ENCODE measurements around the gene FARSB. TPM values are rescaled to one million over a fixed set of nuclear protein-coding genes. Genes with fewer than 3 reads are reported as not detected.

Gene FARSB
- total and polyA plus RNA-seq, 5 experiments from 2014 or later = 15.8 to 34.2 (median 28.2) TPM

- peaks cover 31 to 74% (median 59%) of the 10 kb centered on the region in 4 donors for H3K4me1 Mint-ChIP-seq
- POLR2A ChIA-PET = no interaction called here
- DNase-seq (no peak), ATAC-seq (no peak)
- H3K36me3 Mint-ChIP-seq = peaks cover 0 to 19% (median 3%) of the 10 kb centered on the region in 3 donors
- H3K27me3 Mint-ChIP-seq = no peaks in the 10 kb centered on the region
- peak overlapping the region in 6 of 10 donors; percentile 18 to 70 (median 55) for H3K27ac Mint-ChIP-seq
- no peaks in the 10 kb centered on the region for H3K9me3 Mint-ChIP-seq
- peak overlapping the region; percentile 8 to 98 (median 50) for H3K4me3 Mint-ChIP-seq
Measured at GRCh38 chr2:222653280-222653679, 2.6 kb downstream of the FARSB start.

- H3K9me3 Mint-ChIP-seq = no peaks in the 10 kb centered on the region
- H3K27ac Mint-ChIP-seq = peak overlapping the region in 7 of 10 donors; percentile 18 to 70 (median 47)
- peak overlapping the region in 9 of 10 donors; percentile 17 to 70 (median 49) for H3K4me3 Mint-ChIP-seq
- peaks cover 0 to 25% (median 5%) of the 10 kb centered on the region in 3 donors for H3K36me3 Mint-ChIP-seq
- POLR2A ChIA-PET = no interaction called here
- ATAC-seq = no peak
- DNase-seq = no peak
- H3K27me3 Mint-ChIP-seq = no peaks in the 10 kb centered on the region
- peaks cover 31 to 76% (median 59%) of the 10 kb centered on the region in 4 donors for H3K4me1 Mint-ChIP-seq
Measured at GRCh38 chr2:222652491-222653255, 3.2 kb downstream of the FARSB start.

DNA sequence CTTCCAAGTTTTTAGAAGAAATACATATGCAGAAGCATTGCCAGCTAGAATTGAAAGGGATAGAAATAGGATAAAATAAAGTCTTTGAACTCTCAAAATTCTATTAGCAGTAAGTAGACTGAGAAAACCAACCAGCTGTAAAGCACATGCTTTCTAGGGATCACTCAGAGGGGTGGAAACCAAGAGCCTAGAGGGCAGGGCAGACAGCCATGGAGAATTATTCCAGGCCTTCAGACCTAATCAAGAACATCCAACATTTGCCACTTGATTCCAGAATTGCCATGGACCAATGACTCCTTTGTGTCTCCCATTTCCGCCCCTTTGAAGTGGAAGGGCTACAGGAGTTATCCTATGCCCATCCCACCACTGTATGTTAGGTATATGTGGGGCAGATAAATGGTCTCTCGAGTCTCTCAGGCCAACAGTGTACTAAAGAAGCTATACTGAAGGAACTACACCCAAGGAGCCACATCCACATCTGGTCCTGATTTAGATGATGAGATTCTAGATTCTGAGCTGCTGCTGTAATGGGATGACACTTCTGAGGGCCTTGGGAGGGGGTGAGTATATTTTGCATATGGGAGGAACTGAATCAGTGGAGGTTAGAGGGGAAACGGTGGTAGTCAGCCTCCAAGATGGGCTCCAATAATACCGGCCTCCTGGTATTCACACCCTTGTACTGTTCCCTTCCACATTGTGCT lies 4.0 kb downstream of the FARSB start:
- H3K4me1 Mint-ChIP-seq = peaks cover 31 to 71% (median 57%) of the 10 kb centered on the region in 4 donors

GRCh38 chr2:222649801-222650200 lies 6.1 kb downstream of the FARSB start:
- H3K27me3 Mint-ChIP-seq = no peaks in the 10 kb centered on the region
- DNase-seq = no peak
- peak overlapping the region in 1 of 10 donors; percentile 7 for H3K27ac Mint-ChIP-seq
- peaks cover 23 to 60% (median 46%) of the 10 kb centered on the region in 4 donors for H3K4me1 Mint-ChIP-seq
- no peak for ATAC-seq
- no peaks in the 10 kb centered on the region for H3K9me3 Mint-ChIP-seq
- H3K36me3 Mint-ChIP-seq = peaks cover 4 to 52% (median 16%) of the 10 kb centered on the region in 3 donors
- POLR2A ChIA-PET = no interaction called here
- peak overlapping the region in 1 of 10 donors; percentile 23 for H3K4me3 Mint-ChIP-seq

More for the DNA sequence above, 4.0 kb downstream of the FARSB start:
- POLR2A ChIA-PET = no interaction called here
- Mint-ChIP-seq H3K9me3 (no peaks in the 10 kb centered on the region), H3K4me3 (peak overlapping the region in 3 of 10 donors; percentile 7 to 69 (median 19)), H3K27ac (peak overlapping the region in 4 of 10 donors; percentile 7 to 58 (median 24)), H3K36me3 (peaks cover 0 to 33% (median 5%) of the 10 kb centered on the region in 3 donors), H3K27me3 (no peaks in the 10 kb centered on the region)
- ATAC-seq = no peak
- no peak for DNase-seq

DNA sequence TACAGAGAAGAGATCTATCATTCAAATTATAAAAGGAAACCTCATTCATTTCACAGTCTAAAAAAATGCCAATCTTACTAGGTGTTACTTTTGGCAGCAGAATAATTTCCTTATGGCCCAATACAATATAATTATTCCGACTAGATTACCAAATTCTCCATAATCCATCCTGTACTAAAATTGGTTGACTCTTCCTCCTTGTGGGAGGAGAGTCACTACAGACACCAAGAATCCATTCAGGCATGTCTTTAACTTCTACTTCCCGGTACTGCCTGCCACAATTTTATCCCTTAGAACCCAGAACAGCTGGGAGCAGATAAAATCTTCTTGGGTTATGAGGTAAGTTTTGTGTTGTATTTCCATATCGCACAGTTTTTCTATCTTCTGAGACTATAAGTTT lies 9.9 kb downstream of the FARSB start:
- DNase-seq = no peak

GRCh38 chr2:222643134-222643533 lies 12.8 kb downstream of the FARSB start:
- POLR2A ChIA-PET = no interaction called here
- no peak for ATAC-seq
- H3K4me3 Mint-ChIP-seq = no peak overlapping the region
- H3K9me3 Mint-ChIP-seq = no peaks in the 10 kb centered on the region
- peaks cover 2 to 23% (median 15%) of the 10 kb centered on the region in 4 donors for H3K4me1 Mint-ChIP-seq
- H3K27ac Mint-ChIP-seq = peak overlapping the region in 1 of 10 donors; percentile 18
- no peaks in the 10 kb centered on the region for H3K27me3 Mint-ChIP-seq
- peaks cover 15 to 87% (median 31%) of the 10 kb centered on the region in 3 donors for H3K36me3 Mint-ChIP-seq
- no peak for DNase-seq

More for the DNA sequence above, 9.9 kb downstream of the FARSB start:
- POLR2A ChIA-PET = no interaction called here
- Mint-ChIP-seq H3K27me3 (no peaks in the 10 kb centered on the region), H3K9me3 (no peaks in the 10 kb centered on the region), H3K27ac (peak overlapping the region in 2 of 10 donors; percentile 19 to 22), H3K4me3 (no peak overlapping the region), H3K4me1 (peaks cover 9 to 46% (median 26%) of the 10 kb centered on the region in 4 donors), H3K36me3 (peaks cover 10 to 83% (median 27%) of the 10 kb centered on the region in 3 donors)
- ATAC-seq = no peak

DNA sequence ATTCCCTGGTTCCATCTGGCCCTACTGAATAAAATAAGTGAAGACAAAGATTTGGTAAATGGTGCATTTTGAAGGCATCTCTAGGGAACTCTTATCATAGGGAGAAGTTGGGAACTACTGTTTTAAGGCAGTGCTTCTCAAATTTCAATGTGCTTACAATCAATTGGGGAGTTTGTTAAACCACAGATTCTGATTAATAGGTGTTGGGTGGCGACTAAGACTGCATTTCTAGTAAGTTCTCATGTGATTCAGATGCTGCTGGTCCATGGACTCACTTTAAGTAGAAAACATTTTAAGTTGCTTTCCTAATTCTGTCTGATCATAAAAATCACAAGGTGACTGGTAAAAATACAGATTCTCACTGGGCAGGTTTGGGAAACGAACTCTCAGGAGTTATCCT lies 14.6 kb downstream of the FARSB start:
- peaks cover 26 to 87% (median 42%) of the 10 kb centered on the region in 3 donors for H3K36me3 Mint-ChIP-seq
- no peak for DNase-seq

DNA sequence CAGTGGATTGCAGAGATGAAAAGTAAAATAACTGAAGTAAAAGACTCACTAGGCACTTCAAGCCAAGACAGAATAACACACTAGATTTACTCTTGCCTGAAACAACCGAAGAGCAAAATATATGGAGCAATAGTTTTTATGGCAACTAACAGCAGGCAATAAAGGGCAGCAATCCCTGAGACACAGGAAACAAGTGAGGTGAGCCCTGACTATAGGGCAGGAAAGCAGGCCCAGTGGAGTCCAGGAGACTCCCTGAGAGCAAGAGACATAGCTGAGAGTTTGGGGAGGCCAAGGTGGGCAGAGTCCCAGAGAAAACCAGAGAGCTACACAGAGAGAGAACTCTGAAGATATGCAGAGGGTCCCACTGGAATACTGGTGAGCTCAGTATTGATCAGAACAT lies 18.8 kb downstream of the FARSB start:
- no peak overlapping the region for H3K27ac Mint-ChIP-seq
- ATAC-seq (no peak), DNase-seq (no peak)
- H3K36me3 Mint-ChIP-seq = peaks cover 17 to 89% (median 42%) of the 10 kb centered on the region in 3 donors
- no peaks in the 10 kb centered on the region for H3K9me3 Mint-ChIP-seq
- peaks cover 1 to 15% (median 7%) of the 10 kb centered on the region in 4 donors for H3K4me1 Mint-ChIP-seq
- no peak overlapping the region for H3K4me3 Mint-ChIP-seq
- H3K27me3 Mint-ChIP-seq = no peaks in the 10 kb centered on the region
- POLR2A ChIA-PET = no interaction called here

More for the DNA sequence above, 14.6 kb downstream of the FARSB start:
- Mint-ChIP-seq H3K4me3 (no peak overlapping the region), H3K27ac (peak overlapping the region in 2 of 10 donors; percentile 54 to 55), H3K9me3 (no peaks in the 10 kb centered on the region), H3K4me1 (peaks cover 2 to 27% (median 18%) of the 10 kb centered on the region in 4 donors), H3K27me3 (no peaks in the 10 kb centered on the region)
- POLR2A ChIA-PET = no interaction called here
- no peak for ATAC-seq

- POLR2A ChIA-PET = no interaction called here
- H3K4me3 Mint-ChIP-seq = no peak overlapping the region
- H3K4me1 Mint-ChIP-seq = peaks cover 1 to 15% (median 5%) of the 10 kb centered on the region in 4 donors
- ATAC-seq = no peak
- H3K27me3 Mint-ChIP-seq = no peaks in the 10 kb centered on the region
- no peak for DNase-seq
- peak overlapping the region in 1 of 10 donors; percentile 11 for H3K27ac Mint-ChIP-seq
- no peaks in the 10 kb centered on the region for H3K9me3 Mint-ChIP-seq
- peaks cover 17 to 90% (median 48%) of the 10 kb centered on the region in 3 donors for H3K36me3 Mint-ChIP-seq
Measured at GRCh38 chr2:222635295-222635694, 20.6 kb downstream of the FARSB start.

GRCh38 chr2:222627764-222628163 lies 28.1 kb downstream of the FARSB start:
- Mint-ChIP-seq H3K36me3 (peaks cover 13 to 93% (median 52%) of the 10 kb centered on the region in 3 donors), H3K27me3 (no peaks in the 10 kb centered on the region), H3K4me1 (peaks cover 0 to 5% (median 0%) of the 10 kb centered on the region in 4 donors), H3K27ac (no peak overlapping the region), H3K9me3 (no peaks in the 10 kb centered on the region), H3K4me3 (no peak overlapping the region)
- DNase-seq = no peak
- POLR2A ChIA-PET = no interaction called here
- ATAC-seq = no peak

DNA sequence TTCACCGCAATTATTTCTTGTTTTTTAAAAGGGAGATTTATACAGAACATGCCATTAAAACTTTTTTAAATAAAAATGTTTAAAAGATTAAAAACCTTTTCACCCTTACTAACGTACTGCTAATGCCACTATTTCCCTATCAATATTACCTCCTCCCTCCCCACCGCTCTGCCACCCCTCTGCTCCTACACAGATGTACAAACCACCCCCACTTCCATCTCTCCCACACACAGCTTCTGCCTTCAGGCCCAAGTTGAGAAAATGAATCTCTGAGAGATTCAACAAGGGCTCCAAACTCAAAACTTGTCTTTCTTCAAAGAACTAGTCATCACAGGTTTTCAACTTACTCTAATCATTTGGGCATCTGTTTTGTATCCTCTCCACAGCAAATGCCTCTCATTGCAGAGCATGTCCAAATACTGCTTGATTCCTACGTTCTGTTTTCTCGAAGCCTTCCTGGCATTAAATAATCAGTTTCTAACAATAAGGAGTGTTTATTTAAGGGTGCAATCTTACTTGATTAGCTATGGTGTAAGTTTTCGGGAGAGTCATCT lies 32.1 kb downstream of the FARSB start:
- no peak for ATAC-seq
- Mint-ChIP-seq H3K27ac (peak overlapping the region in 3 of 10 donors; percentile 32 to 41 (median 35)), H3K27me3 (no peaks in the 10 kb centered on the region), H3K4me3 (no peak overlapping the region), H3K4me1 (peaks cover 0 to 6% (median 2%) of the 10 kb centered on the region in 4 donors), H3K36me3 (peaks cover 17 to 87% (median 28%) of the 10 kb centered on the region in 3 donors), H3K9me3 (no peaks in the 10 kb centered on the region)
- POLR2A ChIA-PET = no interaction called here
- no peak for DNase-seq

DNA sequence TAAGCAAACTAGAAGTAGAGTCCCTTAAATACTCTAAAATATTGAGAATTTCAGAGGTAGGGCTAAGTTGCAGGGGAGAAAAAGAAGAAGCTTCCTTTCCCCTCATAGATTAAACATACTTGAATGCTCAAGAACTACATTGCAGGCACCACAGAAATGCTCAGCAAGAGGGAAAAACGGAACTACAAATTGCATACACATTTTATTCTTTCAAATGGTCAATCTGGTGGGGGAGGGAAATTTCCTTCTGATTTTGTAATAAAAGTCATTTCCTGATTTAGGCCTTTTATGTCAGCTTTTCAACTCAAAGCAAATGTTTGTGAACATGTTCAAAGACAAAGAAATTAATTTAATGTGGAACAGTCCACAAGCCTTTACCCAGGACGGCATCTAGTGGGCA lies 33.0 kb downstream of the FARSB start:
- Mint-ChIP-seq H3K9me3 (no peaks in the 10 kb centered on the region), H3K4me3 (no peak overlapping the region), H3K27me3 (no peaks in the 10 kb centered on the region), H3K4me1 (peaks cover 0 to 6% (median 2%) of the 10 kb centered on the region in 4 donors), H3K27ac (no peak overlapping the region), H3K36me3 (peaks cover 17 to 86% (median 29%) of the 10 kb centered on the region in 3 donors)
- POLR2A ChIA-PET = no interaction called here
- DNase-seq = no peak
- ATAC-seq = no peak

Data from naive thymus-derived CD8-positive, alpha-beta T cell (primary cell).